Tibial artery (tissue), 4 donors: ENCODE measurements around the gene DBH.

Experiments used
- DNase-seq, 2 donors: peaks; one replicate each; pipeline ENCODE4 v3.0.0-alpha.2; 2019
- H3K27ac ChIP-seq, 2 donors: fragments of 200-600 bp; sonication (generic) in 1 of 2; 1 replicate in 1 of 2; 2 replicates in 1 of 2; pipeline ENCODE4 v1.5.1; 2018 to 2019; ENCODE audit warnings: mild to moderate bottlenecking in 1 of 2
- H3K27me3 ChIP-seq, 2 donors: fragments of 200-600 bp; sonication (generic) in 1 of 2; one replicate each; pipeline versions ENCODE4 v1.5.1 to v1.6.0; 2016 to 2019
- H3K36me3 ChIP-seq, 3 donors: fragments of 200-600 bp; sonication (generic) in 2 of 3; one replicate each; pipeline ENCODE4 v1.5.1; 2016 to 2019; ENCODE audit warnings: mild to moderate bottlenecking in 2 of 3
- H3K4me1 ChIP-seq, 4 donors: fragments of 200-600 bp; sonication (generic) in 2 of 4; 1 replicate in 3 of 4; 2 replicates in 1 of 4; pipeline ENCODE4 v1.5.1; 2016 to 2019
- H3K4me3 ChIP-seq, 2 donors: fragments of 200-600 bp; sonication (generic) in 1 of 2; 1 replicate in 1 of 2; 2 replicates in 1 of 2; pipeline ENCODE4 v1.5.1; 2018 to 2019; ENCODE audit warnings: mild to moderate bottlenecking in 2 of 2
- H3K9me3 ChIP-seq, 3 donors: fragments of 200-600 bp; sonication (generic) in 1 of 3; one replicate each; pipeline ENCODE4 v1.5.1; 2016 to 2019
- intact Hi-C: fragments of 100-400 bp; cut with DNase I; formaldehyde crosslinking; loops from one replicate; pipeline ENCODE4 v1.15.0; 2023; ENCODE audit warnings: low total_unique reads
- TF ChIP-seq, protein P1 (sequence below), 2 experiments: fragments of 200-600 bp in 1 of 2; fragments of 450-650 bp in 1 of 2; IDR thresholded peaks; one replicate each; pipeline ENCODE4 v1.5.1; 2017 to 2019; ENCODE audit warnings: antibody characterized with exemption in 2 of 2, mild to moderate bottlenecking in 1 of 2, moderate library complexity in 1 of 2

Gene DBH

DNA sequence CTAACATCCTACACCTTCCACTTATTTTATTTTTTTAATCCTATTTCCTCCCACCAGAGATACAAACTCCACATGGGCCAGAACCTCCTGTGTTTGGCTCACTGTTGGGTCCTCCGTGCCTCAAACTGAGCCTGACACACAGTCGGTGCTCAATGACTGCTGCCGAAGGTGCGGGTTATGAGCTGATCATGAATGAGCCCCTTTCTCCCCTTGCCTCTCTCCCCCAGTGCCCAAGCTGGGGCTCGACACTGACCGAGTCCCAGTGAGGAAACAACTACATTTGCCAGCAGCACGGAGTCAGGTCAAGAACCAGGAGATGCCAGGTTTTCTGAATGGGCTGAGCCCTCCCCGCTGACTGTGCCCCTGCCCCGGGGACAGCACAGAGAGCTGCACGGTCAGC, 57.0 kb downstream of the DBH start:
- Histone ChIP-seq H3K36me3 (no peaks in the 10 kb centered on the region), H3K27ac (no peak overlapping the region), H3K4me1 (no peaks in the 10 kb centered on the region), H3K4me3 (no peak overlapping the region), H3K27me3 (peaks cover 0 to 48% of the 10 kb centered on the region in 2 donors), H3K9me3 (no peaks in the 10 kb centered on the region)
- intact Hi-C loops, result no loop called here
- TF ChIP-seq, protein P1, sequence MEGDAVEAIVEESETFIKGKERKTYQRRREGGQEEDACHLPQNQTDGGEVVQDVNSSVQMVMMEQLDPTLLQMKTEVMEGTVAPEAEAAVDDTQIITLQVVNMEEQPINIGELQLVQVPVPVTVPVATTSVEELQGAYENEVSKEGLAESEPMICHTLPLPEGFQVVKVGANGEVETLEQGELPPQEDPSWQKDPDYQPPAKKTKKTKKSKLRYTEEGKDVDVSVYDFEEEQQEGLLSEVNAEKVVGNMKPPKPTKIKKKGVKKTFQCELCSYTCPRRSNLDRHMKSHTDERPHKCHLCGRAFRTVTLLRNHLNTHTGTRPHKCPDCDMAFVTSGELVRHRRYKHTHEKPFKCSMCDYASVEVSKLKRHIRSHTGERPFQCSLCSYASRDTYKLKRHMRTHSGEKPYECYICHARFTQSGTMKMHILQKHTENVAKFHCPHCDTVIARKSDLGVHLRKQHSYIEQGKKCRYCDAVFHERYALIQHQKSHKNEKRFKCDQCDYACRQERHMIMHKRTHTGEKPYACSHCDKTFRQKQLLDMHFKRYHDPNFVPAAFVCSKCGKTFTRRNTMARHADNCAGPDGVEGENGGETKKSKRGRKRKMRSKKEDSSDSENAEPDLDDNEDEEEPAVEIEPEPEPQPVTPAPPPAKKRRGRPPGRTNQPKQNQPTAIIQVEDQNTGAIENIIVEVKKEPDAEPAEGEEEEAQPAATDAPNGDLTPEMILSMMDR (IDR thresholded peaks at IDR 0.05), result no peak
- DNase-seq, result no peak

DNA sequence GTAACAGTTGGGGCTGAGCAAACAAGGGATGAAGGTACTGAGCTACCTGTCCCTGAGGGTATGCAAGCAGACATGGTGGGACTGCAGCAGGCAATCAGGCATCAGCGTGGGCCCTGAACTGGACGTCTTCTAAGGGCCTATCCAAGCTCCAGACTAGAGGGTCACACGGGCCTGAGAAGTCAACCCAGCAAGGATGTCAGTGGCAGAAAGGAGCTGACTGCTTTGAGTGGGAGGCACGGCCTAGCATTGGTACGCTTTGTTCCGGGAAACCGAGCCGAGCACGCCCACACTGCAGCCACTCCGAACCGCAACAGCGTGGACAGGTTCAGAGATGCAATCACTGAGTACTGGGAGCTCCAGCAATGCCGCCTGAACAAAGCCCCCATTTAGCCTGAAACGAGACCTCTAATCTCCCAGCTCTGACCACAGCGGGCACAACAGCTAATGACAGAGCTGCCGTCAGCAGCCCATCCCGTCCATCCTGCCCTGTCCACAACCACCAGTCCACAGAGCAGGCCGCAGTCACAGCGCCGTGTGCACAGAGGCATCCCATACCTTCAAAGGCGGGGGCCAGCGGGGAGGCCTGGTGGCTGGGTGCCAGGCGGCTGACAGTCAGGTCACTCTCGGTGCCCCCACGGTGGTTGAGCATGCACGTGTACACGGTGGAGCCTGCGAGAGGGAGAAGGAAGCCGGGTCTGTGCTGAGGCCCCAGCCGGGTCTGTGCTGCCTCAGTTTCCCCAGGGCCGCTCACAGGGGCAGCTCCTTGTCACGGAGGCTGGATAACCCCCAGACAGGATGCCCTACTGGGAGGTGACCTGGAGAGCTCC, 57.8 kb downstream of the DBH start:
- H3K4me1 ChIP-seq, result no peaks in the 10 kb centered on the region
- no peak overlapping the region for H3K27ac ChIP-seq
- DNase-seq, result no peak
- peaks cover 0 to 48% of the 10 kb centered on the region in 2 donors for H3K27me3 ChIP-seq
- H3K9me3 ChIP-seq, result no peaks in the 10 kb centered on the region
- intact Hi-C loops, result no loop called here
- H3K4me3 ChIP-seq, result no peak overlapping the region
- H3K36me3 ChIP-seq, result no peaks in the 10 kb centered on the region
- TF ChIP-seq, protein P1 (IDR thresholded peaks at IDR 0.05), result no peak

DNA sequence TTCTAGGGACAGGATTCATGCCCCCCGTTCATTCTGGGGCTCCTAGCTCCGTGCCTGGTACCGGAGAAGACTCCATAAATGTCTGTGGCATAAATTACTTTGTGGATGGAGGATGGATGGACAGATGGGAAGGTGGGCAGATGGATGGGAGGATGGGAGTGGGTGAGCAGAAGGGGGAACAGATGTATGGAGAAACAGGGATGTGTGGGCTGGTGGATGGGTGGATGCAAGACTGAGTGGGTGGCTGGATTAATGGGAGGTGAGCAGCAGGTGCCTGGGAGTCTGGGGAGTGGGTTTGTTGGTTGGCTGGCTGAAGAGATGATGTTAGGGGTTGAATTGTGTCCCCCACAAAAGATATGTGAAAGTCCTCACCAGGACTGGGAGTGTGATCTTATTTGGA, 58.5 kb downstream of the DBH start:
- TF ChIP-seq, protein P1 (IDR thresholded peaks at IDR 0.05), result no peak
- no peaks in the 10 kb centered on the region for H3K9me3 ChIP-seq
- DNase-seq, result no peak
- H3K4me3 ChIP-seq, result no peak overlapping the region
- no peaks in the 10 kb centered on the region for H3K36me3 ChIP-seq
- intact Hi-C loops, result no loop called here
- H3K4me1 ChIP-seq, result no peaks in the 10 kb centered on the region
- no peak overlapping the region for H3K27ac ChIP-seq
- peaks cover 0 to 45% of the 10 kb centered on the region in 2 donors for H3K27me3 ChIP-seq

DNA sequence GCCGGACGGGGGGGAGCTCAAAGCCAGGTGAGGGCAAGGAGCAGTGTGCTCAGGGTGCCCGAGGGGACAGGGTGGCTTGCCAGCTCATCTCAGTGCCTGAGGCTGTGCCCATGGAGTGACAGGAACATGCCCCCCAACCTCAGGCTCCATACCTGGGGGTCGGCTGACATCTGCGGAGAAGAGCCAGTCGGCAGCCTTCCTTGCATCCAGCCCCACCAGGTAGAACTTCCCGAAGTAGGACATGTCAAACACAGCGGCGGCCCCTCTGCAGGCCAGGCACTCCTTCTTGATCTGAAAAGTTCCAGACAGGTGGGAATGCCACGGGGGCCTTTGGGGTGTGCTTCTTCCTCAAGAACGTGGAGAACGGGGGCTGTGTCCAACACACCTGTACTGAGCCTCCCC, 59.9 kb downstream of the DBH start:
- TF ChIP-seq, protein P1 (IDR thresholded peaks at IDR 0.05), result no peak
- intact Hi-C loops, result no loop called here
- H3K27me3 ChIP-seq, result peaks cover 0 to 39% of the 10 kb centered on the region in 2 donors
- no peaks in the 10 kb centered on the region for H3K36me3 ChIP-seq
- DNase-seq, result no peak
- no peaks in the 10 kb centered on the region for H3K4me1 ChIP-seq
- no peak overlapping the region for H3K4me3 ChIP-seq
- H3K27ac ChIP-seq, result no peak overlapping the region
- H3K9me3 ChIP-seq, result no peaks in the 10 kb centered on the region

DNA sequence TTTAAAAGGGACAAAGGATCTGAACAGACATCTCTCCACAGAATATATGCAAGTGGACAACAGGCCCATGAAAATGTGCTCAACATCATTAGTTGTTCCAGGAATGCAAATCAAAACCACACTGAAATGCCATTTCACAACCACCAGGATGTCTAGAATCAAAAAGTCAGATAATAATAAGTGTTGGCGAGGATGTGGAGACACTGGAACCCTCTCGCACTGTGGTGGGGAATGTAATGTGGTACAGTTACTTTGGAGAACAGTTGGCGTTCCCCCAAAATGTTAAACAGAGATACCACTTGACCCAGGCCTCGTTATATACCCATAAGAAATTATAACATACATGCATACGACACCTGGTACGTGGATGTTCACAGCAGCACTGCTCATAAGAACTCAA, 63.4 kb downstream of the DBH start:
- intact Hi-C loops, result no loop called here
- Histone ChIP-seq H3K27me3 (peaks cover 0 to 50% of the 10 kb centered on the region in 2 donors), H3K4me3 (no peak overlapping the region), H3K27ac (no peak overlapping the region), H3K9me3 (no peaks in the 10 kb centered on the region), H3K36me3 (no peaks in the 10 kb centered on the region), H3K4me1 (peaks cover 0 to 11% (median 4%) of the 10 kb centered on the region in 4 donors)
- TF ChIP-seq, protein P1 (IDR thresholded peaks at IDR 0.05), result no peak
- no peak for DNase-seq
